Measurements from ENCODE around the gene PRPF40B. TPM values are rescaled to one million over a fixed set of nuclear protein-coding genes. Genes with fewer than 3 reads are reported as not detected.

PRPF40B gene
- total RNA-seq, 4 donors from 2014 or later, result 3.7 to 18.2 (median 15.5) TPM

- Histone ChIP-seq H3K4me1 (peaks cover 0 to 9% (median 3%) of the 10 kb centered on the region in 4 donors), H3K27me3 (no peaks in the 10 kb centered on the region), H3K36me3 (peaks cover 0 to 5% (median 0%) of the 10 kb centered on the region in 3 donors), H3K4me3 (no peak overlapping the region), H3K27ac (no peak overlapping the region), H3K9me3 (no peaks in the 10 kb centered on the region)
- TF ChIP-seq CTCF (IDR thresholded peaks at IDR 0.05), result no peak
- no peak for TF ChIP-seq POLR2A (IDR thresholded peaks at IDR 0.05)
- no peak for DNase-seq
Measured at GRCh38 chr12:49643135-49643534, 19.8 kb downstream of the PRPF40B start.

- no peaks in the 10 kb centered on the region for H3K9me3 ChIP-seq
- H3K4me1 ChIP-seq, result peaks cover 0 to 13% (median 3%) of the 10 kb centered on the region in 4 donors
- H3K4me3 ChIP-seq, result no peak overlapping the region
- peak overlapping the region in 1 of 4 donors; percentile 27 for H3K27ac ChIP-seq
- DNase-seq, result no peak
- H3K36me3 ChIP-seq, result peaks cover 0 to 12% (median 0%) of the 10 kb centered on the region in 3 donors
- no peaks in the 10 kb centered on the region for H3K27me3 ChIP-seq
- TF ChIP-seq POLR2A (IDR thresholded peaks at IDR 0.05) (no peak), CTCF (IDR thresholded peaks at IDR 0.05) (no peak)
Measured at GRCh38 chr12:49643961-49644619, 20.7 kb downstream of the PRPF40B start.

GRCh38 chr12:49644620-49644994, 21.2 kb downstream of the PRPF40B start:
- Histone ChIP-seq H3K27ac (peak overlapping the region in 1 of 4 donors; percentile 27), H3K36me3 (peaks cover 0 to 17% (median 0%) of the 10 kb centered on the region in 3 donors), H3K9me3 (no peaks in the 10 kb centered on the region), H3K27me3 (no peaks in the 10 kb centered on the region), H3K4me1 (peaks cover 0 to 13% (median 3%) of the 10 kb centered on the region in 4 donors), H3K4me3 (no peak overlapping the region)
- DNase-seq, result peak; percentile 74 to 92 (median 86)
- TF ChIP-seq CTCF (IDR thresholded peaks at IDR 0.05), result peak; percentile 75 to 94 (median 90)
- no peak for TF ChIP-seq POLR2A (IDR thresholded peaks at IDR 0.05)

- H3K4me1 ChIP-seq, result peaks cover 0 to 13% (median 3%) of the 10 kb centered on the region in 4 donors
- no peak for DNase-seq
- H3K4me3 ChIP-seq, result no peak overlapping the region
- peaks cover 0 to 20% (median 0%) of the 10 kb centered on the region in 3 donors for H3K36me3 ChIP-seq
- no peak for TF ChIP-seq POLR2A (IDR thresholded peaks at IDR 0.05)
- TF ChIP-seq CTCF (IDR thresholded peaks at IDR 0.05), result no peak
- H3K9me3 ChIP-seq, result no peaks in the 10 kb centered on the region
- H3K27ac ChIP-seq, result peak overlapping the region in 1 of 4 donors; percentile 27
- no peaks in the 10 kb centered on the region for H3K27me3 ChIP-seq
Measured at GRCh38 chr12:49645146-49646039, 22.0 kb downstream of the PRPF40B start.

DNA sequence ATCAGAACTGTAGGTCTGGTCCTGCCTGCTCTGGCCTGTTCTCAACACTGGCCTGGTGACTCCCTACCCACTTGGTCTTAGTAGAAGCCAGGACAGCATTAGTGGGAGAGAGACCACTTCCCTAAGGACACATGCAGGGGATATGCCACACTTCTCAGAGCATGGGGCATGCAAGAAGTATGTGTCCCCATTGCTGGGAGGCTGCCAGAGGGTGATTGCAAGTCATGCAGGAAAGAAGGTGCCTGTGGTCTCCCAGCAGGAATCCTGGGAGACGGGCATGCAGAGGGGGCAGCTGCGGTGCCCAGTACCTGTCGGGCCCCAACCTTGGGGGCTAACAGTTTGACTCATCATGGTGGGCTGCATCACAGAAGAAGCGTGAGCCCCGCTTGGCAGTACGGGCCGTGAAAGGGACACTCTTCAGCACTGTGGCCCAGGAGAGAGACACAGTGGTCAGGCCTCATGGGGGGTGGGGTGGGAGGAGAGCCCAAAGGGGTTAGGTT, 23.0 kb downstream of the PRPF40B start:
- Histone ChIP-seq H3K9me3 (no peaks in the 10 kb centered on the region), H3K4me1 (peaks cover 0 to 13% (median 3%) of the 10 kb centered on the region in 4 donors), H3K27ac (no peak overlapping the region), H3K36me3 (peaks cover 0 to 30% (median 0%) of the 10 kb centered on the region in 3 donors), H3K27me3 (no peaks in the 10 kb centered on the region), H3K4me3 (no peak overlapping the region)
- no peak for TF ChIP-seq POLR2A (IDR thresholded peaks at IDR 0.05)
- no peak for DNase-seq
